Pons (tissue), 1 donor: ENCODE results near the gene CXCR5.

ENCODE experiments used
- DNase-seq: peaks from one replicate; pipeline ENCODE4 v3.0.0-alpha.2; 2016; ENCODE audit warnings: low spot score

Gene CXCR5

DNA sequence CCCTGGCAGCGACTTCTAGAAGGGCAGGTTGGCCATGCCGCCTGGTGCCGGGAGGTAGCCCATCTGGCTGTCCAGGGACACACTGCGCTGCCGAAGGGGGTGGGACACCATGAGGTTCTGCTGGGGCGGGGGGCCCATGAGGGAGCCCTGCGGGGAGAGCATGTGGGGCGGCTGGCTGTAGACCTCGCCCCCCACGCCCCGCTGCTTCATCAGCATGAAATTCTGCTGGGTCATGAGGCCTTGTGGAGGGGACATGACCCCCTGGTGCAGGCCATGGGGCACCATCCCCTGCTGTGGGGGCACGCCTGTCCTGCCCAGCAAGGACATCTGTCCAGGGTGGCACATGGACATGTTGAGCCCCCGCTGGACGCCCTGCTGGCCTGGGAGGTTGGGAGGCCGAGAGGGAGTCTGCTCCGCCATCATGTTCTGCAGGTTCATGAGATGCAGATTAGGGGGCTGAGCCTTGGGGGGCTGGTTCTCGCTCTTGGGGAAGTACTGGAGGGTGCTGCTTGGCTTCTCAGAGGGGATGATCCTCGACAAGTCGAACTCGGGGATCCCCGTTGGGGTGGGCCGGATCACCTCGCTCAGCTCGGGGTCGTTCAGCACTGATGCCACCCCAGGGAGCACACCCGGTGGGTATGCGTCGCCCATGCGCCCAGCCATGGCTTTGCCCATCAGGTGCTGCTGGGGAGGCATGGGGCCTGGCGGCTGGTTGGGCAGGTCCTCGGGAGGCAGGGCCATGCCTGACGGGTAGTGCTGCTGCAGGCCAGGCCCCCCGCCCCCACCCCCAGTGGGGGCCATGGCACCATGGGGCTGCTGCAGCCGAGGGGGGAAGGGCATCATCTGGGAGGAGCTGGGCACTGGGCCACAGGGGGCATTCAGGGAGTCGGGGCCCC is 15.0 kb downstream of the CXCR5 start:
- DNase-seq, result no peak

DNA sequence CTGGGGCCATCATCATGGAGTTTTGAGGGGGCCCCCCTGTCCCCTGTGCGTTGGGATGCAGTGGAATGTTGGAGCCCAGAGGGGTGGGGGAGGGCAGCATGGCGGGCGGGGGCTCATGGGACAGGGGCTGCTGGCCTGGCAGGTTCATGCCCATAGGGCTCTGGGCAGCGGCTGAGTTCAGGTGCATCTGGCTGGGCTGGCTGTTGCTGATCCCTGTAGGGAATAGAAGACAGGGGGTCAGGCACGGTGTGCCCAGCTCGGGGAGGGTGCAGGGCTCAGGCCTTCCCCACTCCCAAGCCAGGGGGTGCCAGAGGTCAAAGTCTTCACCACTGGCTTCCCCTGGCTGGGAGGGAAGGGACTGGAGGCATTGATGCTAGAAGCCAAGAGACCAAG is 15.6 kb downstream of the CXCR5 start:
- no peak for DNase-seq

DNA sequence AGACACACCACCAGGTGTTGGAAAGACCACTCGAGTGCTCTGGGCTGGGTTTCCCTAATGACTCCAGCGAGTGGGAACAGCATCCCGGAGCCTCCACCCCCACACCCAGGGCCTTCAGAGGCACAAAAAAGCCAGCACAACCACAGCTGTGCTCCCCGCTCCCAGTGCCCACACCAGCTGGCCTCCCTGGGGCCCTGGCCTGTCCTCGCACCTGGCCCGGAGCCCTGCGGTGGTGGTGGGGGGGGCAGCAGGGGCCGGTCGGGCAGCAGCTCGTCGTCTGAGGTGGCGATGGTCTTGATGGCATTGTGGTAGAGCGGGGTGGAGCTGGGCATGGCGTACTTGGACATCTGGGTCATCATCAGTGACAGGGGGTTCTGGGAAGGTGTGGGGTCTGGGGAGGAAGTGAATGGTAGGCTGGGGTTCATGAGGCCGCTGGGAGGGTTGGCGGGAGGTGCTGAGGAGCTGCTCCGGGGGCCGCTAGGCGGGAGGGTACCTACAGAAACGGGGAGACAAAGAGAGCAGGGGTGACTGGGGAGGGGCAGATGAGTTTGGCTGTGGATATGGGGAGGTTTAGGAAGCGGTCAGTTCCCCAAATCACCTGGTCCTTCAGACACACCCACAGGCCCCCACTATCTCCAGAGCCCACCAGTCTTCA is 16.1 kb downstream of the CXCR5 start:
- no peak for DNase-seq

DNA sequence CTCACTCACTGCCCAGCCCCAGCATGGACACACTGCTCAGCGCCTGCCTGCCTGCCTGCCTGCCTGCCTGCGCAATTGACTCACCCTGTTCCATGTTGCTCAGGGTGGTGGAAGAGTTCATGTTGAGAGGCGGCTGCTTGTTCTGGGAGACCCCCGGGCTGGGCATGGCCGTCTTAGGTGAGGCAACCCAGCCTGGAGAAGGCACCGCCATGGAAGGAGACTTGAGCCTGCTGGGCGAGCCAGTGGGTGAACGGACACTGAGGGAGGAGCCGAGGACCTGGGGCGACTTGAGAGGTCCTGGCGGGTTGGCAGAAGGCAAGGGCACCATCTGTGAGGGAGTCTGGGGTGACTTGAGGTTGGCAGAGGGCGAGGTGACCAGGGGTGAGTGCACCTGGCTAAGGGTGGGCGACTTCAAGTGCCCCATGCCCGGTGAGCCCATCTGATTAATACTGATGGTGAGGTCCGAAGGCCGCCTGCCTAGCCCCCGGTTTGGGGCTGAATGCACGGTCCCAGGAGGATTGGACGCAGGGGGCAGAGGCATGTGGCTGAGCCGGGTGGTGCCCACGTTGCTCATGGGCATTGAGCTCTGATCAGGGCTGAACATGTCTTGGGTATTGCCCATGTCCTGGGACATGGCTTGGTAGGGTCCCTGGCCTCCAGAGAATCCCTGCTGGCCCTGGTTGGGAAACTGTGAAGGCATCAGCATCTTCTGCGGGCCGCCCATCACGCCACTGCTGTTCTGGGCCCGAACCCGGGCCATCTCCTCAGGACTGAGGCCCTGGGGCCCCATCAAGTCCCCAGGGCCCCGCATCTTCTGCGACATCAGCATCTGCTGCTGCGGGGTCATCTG is 17.1 kb downstream of the CXCR5 start:
- DNase-seq, result no peak

DNA sequence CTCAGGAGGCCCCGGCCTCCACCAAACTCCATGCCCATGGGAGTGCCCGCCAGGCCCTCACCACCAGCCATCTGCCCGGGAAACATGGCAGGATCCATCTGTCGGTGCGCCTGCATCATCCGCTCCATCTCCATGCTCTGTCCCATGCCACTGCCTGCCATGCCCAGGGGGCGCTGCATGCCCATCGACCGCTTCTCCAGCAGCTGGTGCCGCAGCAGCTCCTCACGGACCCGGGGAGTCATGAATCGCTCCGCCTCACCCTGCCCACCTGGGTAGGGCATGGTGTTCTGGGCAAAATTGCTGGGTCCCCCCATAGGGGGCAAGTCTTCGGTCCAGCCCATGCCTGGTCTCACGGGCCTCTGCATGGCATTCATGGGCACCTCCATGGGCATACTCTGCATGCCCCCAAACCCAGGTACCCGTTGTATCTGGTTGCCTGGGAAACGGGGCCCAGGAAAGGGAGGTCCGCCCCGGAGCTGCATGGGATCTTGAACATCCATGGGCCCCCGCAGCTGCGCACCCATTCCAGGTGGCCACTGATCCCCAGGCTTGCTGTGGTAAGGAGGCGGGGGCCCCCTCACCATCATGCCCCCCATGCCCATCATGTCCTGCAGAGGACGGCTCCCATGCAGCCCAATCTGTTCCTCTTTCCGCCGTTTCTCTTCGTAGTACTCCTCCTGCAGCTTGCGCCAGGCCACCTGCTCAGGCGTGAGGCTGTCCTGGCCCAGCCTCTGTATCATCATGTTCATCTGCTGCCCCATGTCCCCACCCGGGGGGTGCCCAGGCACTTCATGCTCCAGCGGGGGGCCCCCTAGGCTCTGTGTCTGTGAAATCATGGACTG is 18.0 kb downstream of the CXCR5 start:
- no peak for DNase-seq

DNA sequence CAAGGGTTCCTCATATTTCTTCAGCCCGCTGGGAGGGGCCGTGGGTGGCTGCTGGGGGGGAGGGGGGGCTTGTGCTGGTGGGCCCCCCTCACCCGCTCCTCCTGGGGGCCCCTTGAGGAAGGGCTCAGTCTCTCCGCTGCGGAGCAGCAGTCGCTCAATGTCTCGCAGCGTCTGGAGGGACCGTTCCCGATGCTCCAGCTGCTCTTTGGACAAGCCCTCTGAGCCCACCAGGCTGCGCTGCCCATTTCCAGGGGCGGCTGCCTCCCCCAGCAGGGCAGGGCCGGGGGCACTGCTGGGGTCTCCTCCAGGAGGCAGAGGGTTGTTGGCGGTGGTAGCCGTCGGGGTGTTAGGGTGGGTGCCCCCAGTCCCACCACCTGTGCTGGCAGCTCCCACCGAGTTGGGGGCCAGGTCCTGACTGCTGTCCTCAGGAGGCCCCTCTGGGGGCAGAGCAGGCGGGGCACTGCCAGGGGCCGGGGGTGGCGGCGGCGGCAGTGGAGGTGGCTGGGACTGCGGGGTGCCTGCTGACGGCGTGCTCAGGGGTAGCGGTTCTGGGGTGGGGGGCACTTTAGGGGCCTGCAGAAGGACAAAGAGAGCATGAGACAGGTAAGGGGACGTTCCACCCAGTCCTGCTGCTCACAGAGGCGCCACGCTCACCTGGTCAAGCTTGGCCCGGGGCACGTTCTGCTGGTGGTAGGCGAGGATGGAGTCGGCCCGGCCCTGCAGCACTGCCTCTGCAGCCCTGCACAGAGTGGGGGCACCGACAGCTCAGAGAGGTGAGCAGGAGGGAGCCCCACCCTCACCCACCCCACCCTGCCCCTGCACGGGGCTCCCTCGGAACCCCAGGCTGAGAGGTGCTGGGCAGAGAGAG is 18.9 kb downstream of the CXCR5 start:
- DNase-seq, result no peak

DNA sequence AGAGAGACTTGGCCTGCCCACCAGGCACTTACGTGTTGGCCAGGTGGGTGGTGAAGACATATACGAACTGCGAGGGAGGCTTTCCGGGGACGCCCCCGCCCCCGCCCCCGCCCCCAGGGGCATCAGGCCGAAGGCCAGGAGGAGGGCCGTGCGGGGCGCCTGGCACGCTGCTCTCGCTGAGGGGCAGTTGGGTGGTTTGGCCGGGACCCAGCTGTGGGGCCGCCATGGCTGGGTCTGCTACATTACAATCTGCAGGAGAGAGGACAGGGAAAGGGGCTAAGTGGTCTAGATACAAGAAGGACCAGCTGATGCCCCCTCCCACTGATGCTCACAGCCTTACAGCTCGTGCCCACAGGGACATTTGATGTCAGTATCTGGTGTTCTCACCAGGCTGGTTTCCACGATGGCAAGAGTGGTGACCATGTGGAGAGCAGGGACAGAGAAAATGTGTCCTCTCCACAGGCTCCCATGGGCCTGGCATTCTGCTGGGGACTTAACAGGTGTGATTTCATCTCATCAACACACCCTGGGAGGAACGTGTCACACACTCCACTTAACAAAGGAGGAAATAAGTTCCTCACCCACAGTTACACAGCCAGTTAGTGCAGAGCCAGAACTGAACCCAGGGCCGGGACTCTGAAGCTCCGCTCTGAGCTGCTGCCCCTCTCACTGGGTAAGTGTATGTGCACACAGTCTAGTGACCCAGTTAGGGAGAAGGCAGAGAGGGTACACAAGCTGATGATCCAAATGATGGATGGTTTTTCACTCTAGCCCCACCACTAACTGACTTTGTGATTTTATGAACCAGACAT is 19.7 kb downstream of the CXCR5 start:
- no peak for DNase-seq

DNA sequence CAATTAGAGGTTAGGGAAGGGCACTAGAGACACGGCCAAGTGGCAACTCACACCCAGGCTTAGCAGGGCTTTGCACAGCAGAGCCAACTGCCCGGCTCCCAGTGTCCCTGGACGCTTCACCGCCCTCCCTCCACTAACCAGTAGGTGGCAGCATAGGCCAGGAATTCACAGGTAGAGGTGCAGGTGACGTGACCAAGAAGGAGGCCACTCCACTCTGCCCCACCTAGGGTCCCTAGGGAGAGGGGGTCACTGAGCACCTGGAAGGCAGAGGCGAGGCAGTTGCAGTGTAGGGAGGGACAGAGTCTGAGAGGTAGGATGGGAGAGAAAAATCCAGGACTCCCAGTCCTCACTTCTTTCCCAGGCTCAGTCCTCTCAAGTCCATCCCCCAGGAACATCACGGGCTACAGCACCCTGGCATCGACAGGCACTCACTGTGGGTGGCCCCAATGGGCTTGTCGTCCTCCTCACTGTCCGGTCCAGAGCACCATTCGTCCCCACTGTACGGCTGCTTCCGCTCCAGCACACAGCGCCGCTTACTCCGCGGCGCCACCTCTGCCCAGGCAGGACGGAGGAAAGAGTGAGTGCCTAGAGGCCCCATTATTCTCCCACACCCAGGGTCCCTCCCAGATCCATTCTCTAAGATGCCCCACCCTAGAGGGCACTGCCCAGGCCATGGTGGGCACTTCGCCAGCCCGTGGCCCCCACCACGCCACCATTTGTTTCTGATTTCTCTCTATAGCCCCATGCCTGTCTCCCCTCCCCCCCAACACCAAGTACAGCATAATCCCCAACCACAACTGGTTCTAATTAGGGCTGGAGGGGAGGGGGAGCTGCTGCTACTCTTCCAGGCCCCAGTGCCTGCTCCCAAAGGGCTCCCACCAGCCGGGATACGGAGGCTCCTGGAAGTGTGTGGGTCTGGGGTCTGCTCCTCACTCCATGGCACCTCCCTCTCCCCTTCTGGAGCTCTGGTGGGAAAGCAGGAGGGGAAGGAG is 23.7 kb downstream of the CXCR5 start:
- DNase-seq, result peak; percentile 84

DNA sequence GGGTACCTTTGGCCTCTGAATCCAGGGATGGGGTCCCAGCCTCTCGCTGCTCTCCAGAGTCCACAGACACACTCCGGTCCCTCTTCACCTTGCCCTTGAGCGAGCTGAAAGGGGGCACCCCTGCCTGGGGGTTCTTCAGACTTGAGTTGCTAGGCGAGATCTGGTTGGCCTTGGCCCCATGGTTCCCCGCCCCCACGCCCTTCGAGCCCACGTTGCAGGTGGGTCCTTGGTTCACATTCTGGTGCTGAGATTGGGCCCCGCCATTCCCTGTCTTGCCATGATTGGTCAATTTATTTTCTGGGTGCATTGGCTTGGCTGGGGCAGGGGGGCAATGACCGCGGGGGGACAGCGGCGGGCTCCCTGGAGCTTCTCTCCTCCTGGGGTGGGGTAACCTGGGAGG is 24.6 kb downstream of the CXCR5 start:
- no peak for DNase-seq

DNA sequence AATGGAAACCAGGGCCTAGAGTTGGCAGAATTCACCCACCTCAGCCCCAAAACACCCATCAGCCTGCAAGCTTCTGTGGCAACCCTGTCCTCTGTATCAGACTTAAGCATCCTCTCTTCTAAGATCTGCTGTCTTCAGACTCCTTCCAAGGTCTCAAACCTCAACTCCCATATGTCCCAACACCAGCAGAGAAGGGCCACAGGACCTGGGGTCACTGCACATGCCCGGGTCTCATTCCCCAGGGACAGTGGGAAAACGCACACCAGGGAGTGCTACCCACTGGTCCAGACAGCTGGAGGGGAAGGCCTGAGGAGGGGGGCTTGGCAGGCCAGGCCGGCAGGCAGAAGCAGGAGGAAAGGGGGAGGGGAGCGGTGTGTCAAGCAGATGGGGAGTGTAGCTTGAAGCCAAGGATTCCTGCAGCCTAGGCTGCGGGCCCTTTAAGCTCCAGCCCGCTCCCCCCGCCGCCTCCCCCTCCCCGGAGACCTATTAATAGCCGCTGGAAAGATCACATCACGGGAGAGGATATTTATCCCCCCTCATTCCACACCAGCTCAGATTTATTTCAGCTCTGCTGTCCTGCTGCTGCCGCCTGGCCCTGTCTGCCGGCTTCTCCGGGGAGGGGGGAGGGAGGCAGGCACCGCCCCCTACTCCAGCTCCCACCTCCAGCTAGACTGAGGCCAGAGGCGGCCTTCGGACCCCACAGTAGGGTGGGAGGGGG is 25.4 kb downstream of the CXCR5 start:
- no peak for DNase-seq

DNA sequence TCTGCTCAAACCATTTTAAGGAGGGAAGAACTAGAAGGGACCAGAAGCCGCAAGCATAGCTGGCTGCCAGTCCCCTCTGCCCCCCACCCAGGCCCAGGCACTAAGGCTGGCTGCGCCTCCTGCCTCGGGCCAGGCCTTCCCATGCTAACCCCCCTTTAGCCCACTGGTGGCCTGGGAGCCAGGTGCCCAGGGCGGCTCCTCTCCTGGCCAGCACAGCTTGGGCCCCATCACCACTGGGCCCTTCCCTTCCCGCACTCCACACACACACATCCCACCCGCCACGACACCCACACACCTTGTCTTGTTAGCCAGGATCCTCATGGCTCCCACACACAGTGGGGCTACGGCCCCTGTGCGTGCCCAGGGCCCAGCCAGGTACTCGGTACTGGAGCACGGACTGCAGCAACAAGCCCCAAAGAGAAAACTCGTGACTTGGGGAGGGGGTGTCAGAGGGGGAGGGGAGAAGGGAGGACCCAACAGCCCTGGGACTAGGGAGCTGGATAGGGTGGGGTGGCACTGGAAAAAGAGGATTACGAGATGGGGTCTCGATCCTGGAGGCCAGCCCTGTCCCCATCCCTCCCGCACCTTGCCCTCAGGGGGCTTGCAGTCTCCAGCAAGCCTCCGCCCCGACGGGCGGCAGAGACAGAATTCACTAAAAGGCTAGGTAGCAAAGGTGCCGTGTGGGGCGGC is 26.1 kb downstream of the CXCR5 start:
- no peak for DNase-seq

DNA sequence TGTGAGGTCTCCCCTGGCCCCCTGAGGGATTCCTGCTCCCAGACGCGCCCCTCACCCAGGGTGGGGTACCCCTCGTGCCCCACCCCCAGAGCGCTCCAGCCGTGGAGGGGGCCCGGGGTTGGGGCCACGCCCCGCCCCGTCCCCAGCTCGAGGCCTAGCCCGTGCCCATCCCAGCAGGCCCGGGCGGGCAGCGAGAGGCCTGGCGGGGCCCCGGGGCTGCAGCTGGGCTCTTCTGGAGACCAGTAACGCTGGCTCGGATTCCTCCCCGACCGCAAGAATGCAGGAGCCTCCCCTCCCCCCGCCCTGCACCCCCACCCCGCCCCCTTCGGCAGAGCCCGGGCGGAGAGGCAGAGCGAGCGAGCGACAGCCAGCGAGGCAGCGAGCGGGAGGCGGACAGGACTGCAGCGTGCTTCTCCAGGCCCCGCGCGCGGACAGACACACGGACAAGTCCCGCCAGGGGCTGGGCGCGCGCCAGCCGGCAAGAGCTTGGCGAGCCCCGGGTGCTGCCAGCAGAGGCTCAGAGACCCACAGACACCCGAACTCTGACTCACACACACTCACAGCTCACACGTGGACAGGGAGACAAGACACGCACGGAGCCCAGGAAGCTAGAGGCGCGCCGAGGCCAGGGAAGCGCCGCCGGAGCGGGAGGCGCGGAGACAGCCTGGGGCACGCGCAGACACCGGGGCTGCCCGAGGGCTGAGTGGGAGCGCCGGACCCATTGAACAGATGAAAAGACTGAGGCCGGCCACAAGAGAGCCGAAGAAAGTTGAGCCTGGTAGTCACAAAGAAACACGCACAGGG is 26.8 kb downstream of the CXCR5 start:
- DNase-seq, result no peak

DNA sequence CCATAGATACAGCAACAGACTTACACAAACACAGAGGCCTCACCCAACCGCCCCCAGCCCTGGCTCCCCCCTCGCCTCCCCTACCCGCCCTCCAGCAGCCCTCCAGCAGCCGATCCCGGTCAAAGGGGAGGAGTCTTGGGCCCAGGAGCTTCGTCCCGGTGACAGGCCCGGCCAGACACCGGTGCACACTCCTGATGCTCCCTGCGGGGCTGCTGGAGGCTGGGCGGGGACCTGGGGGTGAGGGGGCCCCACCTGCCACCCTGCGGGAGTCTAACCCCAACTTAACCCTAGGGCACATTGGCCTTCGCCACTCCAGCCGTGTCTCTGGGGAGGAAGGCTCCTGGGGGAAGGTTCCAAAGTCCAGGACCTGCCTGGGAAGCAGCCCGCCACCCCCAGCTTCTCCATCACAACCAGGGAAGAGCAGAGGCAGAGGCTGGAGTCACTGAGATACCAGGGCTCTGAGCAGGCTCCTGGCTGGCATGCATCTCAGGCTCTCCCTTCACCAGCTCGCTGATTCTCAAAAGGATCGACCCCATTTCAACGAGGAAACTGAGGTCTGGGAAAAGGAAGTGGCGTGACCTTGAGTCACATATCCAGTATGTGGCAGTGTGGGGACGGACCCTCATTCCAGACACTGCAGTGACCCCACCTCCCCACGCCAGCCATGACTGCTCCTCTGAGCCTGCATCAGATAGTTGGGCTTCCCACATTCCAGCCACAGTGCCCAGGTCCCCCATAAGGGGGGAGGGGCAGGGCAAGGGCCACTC is 27.6 kb downstream of the CXCR5 start:
- no peak for DNase-seq

DNA sequence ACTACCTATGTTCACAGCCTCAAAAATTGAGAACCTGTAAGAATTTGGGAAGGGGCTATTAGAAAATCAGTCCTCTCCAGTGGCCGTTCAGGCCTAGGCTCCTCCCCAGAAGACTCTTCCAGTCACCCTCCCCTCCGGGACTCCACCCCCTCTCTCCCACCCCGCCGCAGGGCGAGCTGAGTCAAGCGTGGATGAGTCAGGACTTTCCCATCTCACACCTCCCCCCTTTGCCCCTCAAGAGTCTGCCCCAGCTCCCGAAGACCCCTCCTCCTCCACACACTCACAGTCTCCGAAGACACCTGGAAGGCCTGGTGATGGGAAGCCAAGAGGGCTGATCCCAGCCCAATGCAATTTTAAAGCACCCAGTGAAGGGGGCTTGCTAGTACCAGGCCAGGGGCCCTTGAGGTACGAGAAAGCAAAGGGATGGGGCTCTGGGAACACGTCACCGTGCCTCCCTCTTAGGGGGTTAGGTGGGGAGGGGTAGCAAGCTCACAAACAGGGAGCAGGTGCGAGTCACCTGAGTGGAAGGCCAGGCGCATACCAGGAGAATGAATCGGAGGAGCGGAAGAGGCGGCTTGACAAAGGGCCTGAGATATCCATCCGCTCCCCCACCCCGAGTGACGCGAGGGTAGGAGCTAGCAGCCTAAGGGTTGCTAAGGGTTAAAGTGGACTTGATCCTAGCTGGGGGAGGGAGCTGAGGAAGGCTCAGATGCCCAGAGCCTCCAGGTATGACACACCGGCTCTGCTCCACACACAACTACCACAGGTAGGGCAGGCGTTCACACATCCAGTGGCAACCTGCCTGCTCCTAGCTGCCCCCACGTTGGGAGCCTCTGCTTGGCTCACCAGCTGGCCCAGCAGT is 28.4 kb downstream of the CXCR5 start:
- no peak for DNase-seq
